ENCODE measurements around the gene AP2A1. TPM values are rescaled to one million over a fixed set of nuclear protein-coding genes. Genes with fewer than 3 reads are reported as not detected.
"Not testable (repeated sequence)": the region's sequence is repeated elsewhere in the genome, so short reads cannot be mapped to it uniquely, and the experiment has no call there.

Gene AP2A1
- total and polyA plus RNA-seq, 2 of the 13 experiments (the other 11 are each of a cell fraction or from before 2014, with no cell fraction given), result 22.7 to 39.7 TPM

DNA sequence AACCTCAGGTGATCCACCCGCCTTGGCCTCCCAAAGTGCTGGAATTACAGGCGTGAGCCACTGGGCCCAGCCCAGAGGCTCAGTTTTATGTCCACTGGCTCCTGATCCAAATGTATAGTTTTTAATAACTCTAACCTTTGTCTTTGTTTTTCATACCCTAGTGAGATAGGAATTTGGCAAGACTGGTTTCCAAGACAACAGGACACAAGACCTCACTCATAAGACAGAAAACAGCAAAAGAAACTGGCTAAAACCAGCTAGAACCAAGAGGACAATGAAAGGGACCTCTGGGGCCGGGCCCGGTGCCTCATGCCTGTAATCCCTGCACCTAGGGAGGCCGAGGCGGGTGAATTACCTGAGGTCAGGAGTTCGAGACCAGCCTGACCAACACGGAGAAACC is 48.3 kb upstream of the AP2A1 start:
- CTCF ChIA-PET (ENCODE audit: low intra/inter-chr PET ratio, low total read pairs), result no interaction called here
- H2AFZ ChIP-seq (ENCODE audit: low read length), result no peak overlapping the region
- H4K20me1 ChIP-seq (ENCODE audit: insufficient read depth, low read length), result no peaks in the 10 kb centered on the region
- H3K27me3 ChIP-seq (ENCODE audit: control insufficient read depth in 1 of 2, insufficient read depth in 2 of 2, low read length in 2 of 2), result no peaks in the 10 kb centered on the region
- no peaks in the 10 kb centered on the region for H3K36me3 ChIP-seq (replicated peaks in 1 of 2; ENCODE audit: control insufficient read depth in 1 of 2, insufficient read depth in 2 of 2, low read length in 2 of 2)
- H3K79me2 ChIP-seq (ENCODE audit: insufficient read depth, low read length), result no peaks in the 10 kb centered on the region
- peaks cover 8% of the 10 kb centered on the region; the same call in 1 of the 2 replicates for H3K4me1 ChIP-seq (ENCODE audit: insufficient read depth, low read length)
- H3K27ac ChIP-seq (ENCODE audit: extremely low read length, insufficient read depth, low read length), result no peak overlapping the region
- in situ Hi-C loops (cut with HindIII; ENCODE audit: extremely low pct_ligation_motif_present, low pct_unique_long_range_greater_than_20kb), result no loop called here
- TF ChIP-seq ZNF570 (CRISPR knock-in tag; IDR thresholded peaks at IDR 0.05; ENCODE audit: borderline replicate concordance), result no peak
- TF ChIP-seq, protein P1, sequence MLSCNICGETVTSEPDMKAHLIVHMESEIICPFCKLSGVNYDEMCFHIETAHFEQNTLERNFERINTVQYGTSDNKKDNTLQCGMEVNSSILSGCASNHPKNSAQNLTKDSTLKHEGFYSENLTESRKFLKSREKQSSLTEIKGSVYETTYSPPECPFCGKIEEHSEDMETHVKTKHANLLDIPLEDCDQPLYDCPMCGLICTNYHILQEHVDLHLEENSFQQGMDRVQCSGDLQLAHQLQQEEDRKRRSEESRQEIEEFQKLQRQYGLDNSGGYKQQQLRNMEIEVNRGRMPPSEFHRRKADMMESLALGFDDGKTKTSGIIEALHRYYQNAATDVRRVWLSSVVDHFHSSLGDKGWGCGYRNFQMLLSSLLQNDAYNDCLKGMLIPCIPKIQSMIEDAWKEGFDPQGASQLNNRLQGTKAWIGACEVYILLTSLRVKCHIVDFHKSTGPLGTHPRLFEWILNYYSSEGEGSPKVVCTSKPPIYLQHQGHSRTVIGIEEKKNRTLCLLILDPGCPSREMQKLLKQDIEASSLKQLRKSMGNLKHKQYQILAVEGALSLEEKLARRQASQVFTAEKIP (CRISPR knock-in tag; IDR thresholded peaks at IDR 0.05; ENCODE audit: borderline replicate concordance), result no peak
- no peaks in the 10 kb centered on the region for H3K9me3 ChIP-seq (ENCODE audit: low read length)
- no peak overlapping the region for H3K9ac ChIP-seq (ENCODE audit: insufficient read depth, low read depth, low read length)
- BruUV-seq (replicated peaks), result no TSS peak
- DNase-seq (ENCODE audit: low spot score), result no peak
- WGBS (ENCODE audit: low lambda C conversion rate), result 95% methylated on average over 7 of the region's 8 CpGs
- no peak for FAIRE-seq
- H3K4me2 ChIP-seq (ENCODE audit: low read depth, low read length), result peak overlapping the region; percentile 70; the same call in 1 of the 2 replicates
- no peak overlapping the region for H3K4me3 ChIP-seq (replicated peaks in 1 of 3; ENCODE audit: insufficient read depth in 1 of 3, low read depth in 2 of 3, low read length in 3 of 3)
- intact Hi-C loops (cut with micrococcal nuclease; ENCODE audit: unreplicated experiment), result no loop called here
- POLR2A ChIA-PET, result interaction anchor here (1.5 kb wide), 1 partner anchor 132 kb away, joined by 6 read pairs; the partner anchor contains the start of gene PTOV1
- ATAC-seq, result no peak

DNA sequence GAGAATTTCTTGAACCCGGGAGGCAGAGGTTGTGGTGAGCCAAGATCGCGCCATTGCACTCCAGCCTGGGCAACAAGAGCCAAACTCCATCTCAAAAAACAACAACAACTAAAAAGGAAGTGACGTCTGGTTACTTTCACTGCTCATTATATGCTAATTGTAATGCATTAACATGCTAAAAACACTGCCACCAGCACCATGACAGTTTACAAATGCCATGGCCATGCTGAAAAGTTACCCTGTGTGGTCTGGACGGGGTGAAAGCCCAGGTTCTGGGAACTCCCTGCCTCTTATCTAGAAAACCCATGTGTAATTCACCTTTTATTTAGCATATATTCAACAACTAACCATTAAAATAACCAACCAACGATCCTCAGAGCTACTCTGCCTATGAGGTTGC is 47.8 kb upstream of the AP2A1 start:
- Histone ChIP-seq H3K27ac (ENCODE audit: extremely low read length, insufficient read depth, low read length) (no peak overlapping the region), H3K27me3 (ENCODE audit: control insufficient read depth in 1 of 2, insufficient read depth in 2 of 2, low read length in 2 of 2) (no peaks in the 10 kb centered on the region), H2AFZ (ENCODE audit: low read length) (no peak overlapping the region), H3K4me1 (ENCODE audit: insufficient read depth, low read length) (peaks cover 8% of the 10 kb centered on the region; the same call in 1 of the 2 replicates), H3K9me3 (ENCODE audit: low read length) (no peaks in the 10 kb centered on the region), H4K20me1 (ENCODE audit: insufficient read depth, low read length) (no peaks in the 10 kb centered on the region), H3K4me3 (replicated peaks in 1 of 3; ENCODE audit: insufficient read depth in 1 of 3, low read depth in 2 of 3, low read length in 3 of 3) (no peak overlapping the region), H3K9ac (ENCODE audit: insufficient read depth, low read depth, low read length) (no peak overlapping the region), H3K79me2 (ENCODE audit: insufficient read depth, low read length) (no peaks in the 10 kb centered on the region), H3K4me2 (ENCODE audit: low read depth, low read length) (no peak overlapping the region), H3K36me3 (replicated peaks in 1 of 2; ENCODE audit: control insufficient read depth in 1 of 2, insufficient read depth in 2 of 2, low read length in 2 of 2) (no peaks in the 10 kb centered on the region)
- TF ChIP-seq ATRX (CRISPR knock-in tag; IDR thresholded peaks at IDR 0.05; ENCODE audit: borderline replicate concordance), result no peak
- no peak for TF ChIP-seq CHCHD3 (CRISPR knock-in tag; IDR thresholded peaks at IDR 0.05)
- TF ChIP-seq ZZZ3 (CRISPR knock-in tag; IDR thresholded peaks at IDR 0.05; ENCODE audit: borderline replicate concordance), result no peak
- no peak for TF ChIP-seq NR1H2 (CRISPR knock-in tag; IDR thresholded peaks at IDR 0.05; ENCODE audit: borderline replicate concordance, low read depth)
- intact Hi-C loops (cut with micrococcal nuclease; ENCODE audit: unreplicated experiment), result no loop called here
- ChIA-PET CTCF (ENCODE audit: low intra/inter-chr PET ratio, low total read pairs) (no interaction called here), POLR2A (no interaction called here)
- FAIRE-seq, result no peak
- no TSS peak for BruUV-seq (replicated peaks)
- no peak for DNase-seq (ENCODE audit: low spot score)
- in situ Hi-C loops (cut with HindIII; ENCODE audit: extremely low pct_ligation_motif_present, low pct_unique_long_range_greater_than_20kb), result no loop called here
- no peak for ATAC-seq
- WGBS (ENCODE audit: low lambda C conversion rate), result 76% methylated on average over 6 of the region's 6 CpGs

DNA sequence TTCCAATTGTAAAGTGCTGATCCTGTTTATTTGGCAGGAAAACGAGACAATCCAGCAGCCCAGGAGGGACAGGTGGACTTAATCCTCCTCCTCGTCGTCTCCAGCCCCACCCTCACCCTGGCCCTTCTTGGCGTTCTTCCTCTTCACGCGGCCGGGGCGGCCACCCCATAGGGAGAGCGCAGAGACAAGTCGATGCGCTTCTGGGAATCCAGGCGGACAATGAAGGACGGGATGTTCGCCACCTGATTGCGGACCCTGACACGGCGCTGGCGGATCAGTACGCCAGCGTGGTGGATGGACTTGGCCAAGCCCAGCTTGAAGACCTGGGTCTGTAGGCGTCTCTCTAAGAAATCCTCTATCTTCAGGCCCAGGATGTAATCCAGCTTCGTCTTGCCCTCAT is 47.4 kb upstream of the AP2A1 start:
- intact Hi-C loops (cut with micrococcal nuclease; ENCODE audit: unreplicated experiment); in situ Hi-C loops (cut with HindIII; ENCODE audit: extremely low pct_ligation_motif_present, low pct_unique_long_range_greater_than_20kb); H3K27me3 ChIP-seq (ENCODE audit: control insufficient read depth in 1 of 2, insufficient read depth in 2 of 2, low read length in 2 of 2); H2AFZ ChIP-seq (ENCODE audit: low read length); H4K20me1 ChIP-seq (ENCODE audit: insufficient read depth, low read length); H3K9ac ChIP-seq (ENCODE audit: insufficient read depth, low read depth, low read length); H3K4me1 ChIP-seq (ENCODE audit: insufficient read depth, low read length); H3K4me3 ChIP-seq (replicated peaks in 1 of 3; ENCODE audit: insufficient read depth in 1 of 3, low read depth in 2 of 3, low read length in 3 of 3); H3K79me2 ChIP-seq (ENCODE audit: insufficient read depth, low read length); ATAC-seq; H3K9me3 ChIP-seq (ENCODE audit: low read length); FAIRE-seq; BruUV-seq (replicated peaks); CTCF ChIA-PET (ENCODE audit: low intra/inter-chr PET ratio, low total read pairs); H3K27ac ChIP-seq (ENCODE audit: extremely low read length, insufficient read depth, low read length); DNase-seq (ENCODE audit: low spot score); H3K36me3 ChIP-seq (replicated peaks in 1 of 2; ENCODE audit: control insufficient read depth in 1 of 2, insufficient read depth in 2 of 2, low read length in 2 of 2); H3K4me2 ChIP-seq (ENCODE audit: low read depth, low read length); POLR2A ChIA-PET: not testable (repeated sequence)
- WGBS (ENCODE audit: low lambda C conversion rate), result 87% methylated on average over 22 of the region's 22 CpGs
